GM19023 (cell line): ENCODE measurements around the gene TUBGCP4.

Experiments
- ATAC-seq: cut with Tn5 transposase; IDR thresholded peaks from one replicate; pipeline ENCODE4 v1.9.1; 2021; ENCODE audit warnings: mild to moderate bottlenecking, moderate library complexity; ENCODE audit not compliant: unreplicated experiment

Gene TUBGCP4

GRCh38 chr15:43402255-43402654 is 31.4 kb downstream of the TUBGCP4 start:
- no peak for ATAC-seq

- ATAC-seq = no peak
Observed at GRCh38 chr15:43403616-43404015, 32.7 kb downstream of the TUBGCP4 start.

GRCh38 chr15:43404130-43404529 is 33.2 kb downstream of the TUBGCP4 start:
- ATAC-seq = no peak

GRCh38 chr15:43406189-43406588 is 35.3 kb downstream of the TUBGCP4 start:
- no peak for ATAC-seq

GRCh38 chr15:43406808-43407207 is 35.9 kb downstream of the TUBGCP4 start:
- no peak for ATAC-seq

GRCh38 chr15:43408789-43409188 is 37.9 kb downstream of the TUBGCP4 start:
- no peak for ATAC-seq

- no peak for ATAC-seq
Observed at GRCh38 chr15:43410572-43411214, 39.8 kb downstream of the TUBGCP4 start.

GRCh38 chr15:43412096-43412495 is 41.2 kb downstream of the TUBGCP4 start:
- no peak for ATAC-seq

GRCh38 chr15:43414196-43414595 is 43.3 kb downstream of the TUBGCP4 start:
- no peak for ATAC-seq

- no peak for ATAC-seq
Observed at GRCh38 chr15:43420435-43420834, 49.5 kb downstream of the TUBGCP4 start.

- no peak for ATAC-seq
Observed at GRCh38 chr15:43420876-43421275, 50.0 kb downstream of the TUBGCP4 start.

GRCh38 chr15:43423793-43424192 is 52.9 kb downstream of the TUBGCP4 start:
- ATAC-seq = no peak

GRCh38 chr15:43429687-43430086 is 58.8 kb downstream of the TUBGCP4 start:
- no peak for ATAC-seq

- ATAC-seq = no peak
Observed at GRCh38 chr15:43433165-43433564, 62.3 kb downstream of the TUBGCP4 start.

GRCh38 chr15:43433661-43434303 is 62.9 kb downstream of the TUBGCP4 start:
- no peak for ATAC-seq

GRCh38 chr15:43434446-43434845 is 63.5 kb downstream of the TUBGCP4 start:
- no peak for ATAC-seq

- no peak for ATAC-seq
Observed at GRCh38 chr15:43436395-43436794, 65.5 kb downstream of the TUBGCP4 start.

GRCh38 chr15:43439268-43439667 is 68.4 kb downstream of the TUBGCP4 start:
- no peak for ATAC-seq

GRCh38 chr15:43440721-43441281 is 69.9 kb downstream of the TUBGCP4 start:
- peak; percentile 62 for ATAC-seq

GRCh38 chr15:43441316-43441715 is 70.4 kb downstream of the TUBGCP4 start:
- ATAC-seq = no peak

- no peak for ATAC-seq
Observed at GRCh38 chr15:43446344-43446743, 75.4 kb downstream of the TUBGCP4 start.

- no peak for ATAC-seq
Observed at GRCh38 chr15:43449981-43450380, 79.1 kb downstream of the TUBGCP4 start.
